Astrocyte (in vitro differentiated cells and primary cell): ENCODE data around the gene KIR2DL3. TPM values are rescaled to one million over a fixed set of nuclear protein-coding genes. Genes with fewer than 3 reads are reported as not detected.

Source experiments
- DNase-seq: peaks from one replicate; pipeline ENCODE4 v3.0.0-alpha.2; 2010; ENCODE audit warnings: low read depth
- FAIRE-seq: peaks from 2 replicates; lab custom pipeline; 2011; peaks lifted over from hg19 to GRCh38; lab: Jason Lieb, UNC
- H2AFZ ChIP-seq: 2 replicates; pipeline ENCODE4 v1.6.0; 2012; ENCODE audit warnings: low read depth, low read length, inconsistent platforms
- H3K27ac ChIP-seq: 2 replicates; pipeline ENCODE4 v1.5.1; 2011; ENCODE audit warnings: low read depth, low read length, inconsistent platforms
- H3K27me3 ChIP-seq: 2 replicates; pipeline ENCODE4 v1.6.0; 2011; ENCODE audit warnings: low read length, inconsistent platforms; ENCODE audit not compliant: insufficient read depth
- H3K36me3 ChIP-seq: 2 replicates; pipeline ENCODE4 v1.5.1; 2011; ENCODE audit warnings: low read length, inconsistent platforms; ENCODE audit not compliant: insufficient read depth
- H3K4me1 ChIP-seq: 2 replicates; pipeline ENCODE4 v1.5.1; 2011; ENCODE audit warnings: low read length, inconsistent platforms; ENCODE audit not compliant: insufficient read depth
- H3K4me2 ChIP-seq: 2 replicates; pipeline ENCODE4 v1.6.0; 2012; ENCODE audit warnings: low read length, inconsistent platforms
- H3K4me3 ChIP-seq: 2 replicates; pipeline ENCODE4 v1.5.1; 2011; ENCODE audit warnings: low read depth, mild to moderate bottlenecking, low read length, inconsistent platforms; ENCODE audit not compliant: insufficient read depth
- H3K79me2 ChIP-seq: 2 replicates; pipeline ENCODE4 v1.6.0; 2012; ENCODE audit warnings: mild to moderate bottlenecking, low read length, inconsistent platforms; ENCODE audit not compliant: insufficient read depth
- H3K9ac ChIP-seq: 2 replicates; pipeline ENCODE4 v1.6.0; 2012; ENCODE audit warnings: mild to moderate bottlenecking, low read length, inconsistent platforms
- H3K9me3 ChIP-seq: 2 replicates; pipeline ENCODE4 v1.5.1; 2012; ENCODE audit warnings: low read depth, mild to moderate bottlenecking, low read length, inconsistent platforms; ENCODE audit not compliant: insufficient read depth
- H4K20me1 ChIP-seq: 2 replicates; pipeline ENCODE4 v1.6.0; 2012; ENCODE audit warnings: low read length, inconsistent platforms; ENCODE audit not compliant: insufficient read depth
- H3K27ac Mint-ChIP-seq: one replicate; pipeline ENCODE4 v1.8.0; 2021; ENCODE audit warnings: mild to moderate bottlenecking, mixed read lengths; ENCODE audit not compliant: unreplicated experiment
- H3K27me3 Mint-ChIP-seq: one replicate; pipeline ENCODE4 v1.8.0; 2021; ENCODE audit warnings: low read depth, mixed read lengths; ENCODE audit not compliant: unreplicated experiment
- H3K36me3 Mint-ChIP-seq: one replicate; pipeline ENCODE4 v1.8.0; 2021; ENCODE audit warnings: low read depth, mixed read lengths; ENCODE audit not compliant: unreplicated experiment
- H3K4me1 Mint-ChIP-seq: one replicate; pipeline ENCODE4 v1.8.0; 2021; ENCODE audit warnings: low read depth, mixed read lengths; ENCODE audit not compliant: unreplicated experiment
- H3K4me3 Mint-ChIP-seq: one replicate; pipeline ENCODE4 v1.8.0; 2021; ENCODE audit warnings: mild to moderate bottlenecking, moderate library complexity, mixed read lengths; ENCODE audit not compliant: unreplicated experiment
- H3K9me3 Mint-ChIP-seq: one replicate; pipeline ENCODE4 v1.8.0; 2021; ENCODE audit warnings: mild to moderate bottlenecking, mixed read lengths; ENCODE audit not compliant: unreplicated experiment
- CTCF ChIP-seq: IDR thresholded peaks from 2 replicates; pipeline ENCODE4 v1.5.1; 2011; ENCODE audit warnings: low read depth, mild to moderate bottlenecking, inconsistent platforms, low read length, moderate library complexity; ENCODE audit not compliant: insufficient read depth
- EZH2 ChIP-seq: IDR thresholded peaks from 2 replicates; pipeline ENCODE4 v1.6.1; 2012; ENCODE audit warnings: mild to moderate bottlenecking, low read length, inconsistent platforms; ENCODE audit not compliant: insufficient read depth
- total RNA-seq: library from RNA; stranded (reverse); gene quantifications from 2 replicates; pipeline ENCODE4 v1.2.1, GENCODE V29; 2021

KIR2DL3 gene
- total RNA-seq, 1 donor from 2014 or later, result not detected

- DNase-seq (no peak), FAIRE-seq (no peak)
- TF ChIP-seq CTCF, result no peak
- no peak for TF ChIP-seq EZH2
- Histone ChIP-seq H3K27me3 (no peaks in the 10 kb centered on the region), H3K4me2 (no peak overlapping the region), H3K27ac (no peak overlapping the region), H3K79me2 (no peaks in the 10 kb centered on the region), H3K4me3 (no peak overlapping the region), H3K9ac (no peak overlapping the region), H4K20me1 (no peaks in the 10 kb centered on the region), H3K9me3 (peaks cover 21% of the 10 kb centered on the region), H3K4me1 (no peaks in the 10 kb centered on the region), H3K36me3 (no peaks in the 10 kb centered on the region), H2AFZ (no peak overlapping the region)
- no peaks in the 10 kb centered on the region for H3K36me3 Mint-ChIP-seq
- H3K4me3 Mint-ChIP-seq, result no peak overlapping the region
- H3K4me1 Mint-ChIP-seq, result no peaks in the 10 kb centered on the region
- no peak overlapping the region for H3K27ac Mint-ChIP-seq
- H3K9me3 Mint-ChIP-seq, result peaks cover 15% of the 10 kb centered on the region
- H3K27me3 Mint-ChIP-seq, result no peaks in the 10 kb centered on the region
Observed at GRCh38 chr19:54704928-54705327, 33.4 kb upstream of the KIR2DL3 start.

DNA sequence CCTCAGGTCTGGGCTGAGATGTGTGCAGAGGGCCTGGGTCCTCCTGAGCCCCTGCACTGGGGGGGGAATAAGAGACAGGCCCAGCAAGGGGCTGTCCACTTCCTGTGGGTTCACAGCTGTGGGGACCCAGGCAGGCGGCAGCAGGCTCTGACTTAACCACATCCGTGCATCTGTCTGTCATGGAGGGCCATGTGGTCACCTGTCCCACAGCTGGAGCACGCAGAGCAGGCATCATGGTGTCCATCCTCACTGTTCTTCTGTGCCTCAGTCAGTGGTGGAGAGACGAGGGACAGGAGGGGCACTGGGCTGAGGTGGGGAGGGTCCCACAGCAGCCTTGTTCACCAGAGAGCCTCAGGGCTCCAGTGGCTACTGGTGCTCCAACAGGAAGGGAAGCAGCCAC, 30.4 kb upstream of the KIR2DL3 start:
- H3K9ac ChIP-seq, result no peak overlapping the region
- no peaks in the 10 kb centered on the region for H3K4me1 Mint-ChIP-seq
- FAIRE-seq (no peak), DNase-seq (no peak)
- no peak overlapping the region for H3K4me2 ChIP-seq
- H3K79me2 ChIP-seq, result no peaks in the 10 kb centered on the region
- no peak for TF ChIP-seq EZH2
- TF ChIP-seq CTCF, result no peak
- no peak overlapping the region for H2AFZ ChIP-seq
- H3K27ac ChIP-seq, result no peak overlapping the region
- H3K4me3 ChIP-seq, result no peak overlapping the region
- H3K9me3 ChIP-seq, result peaks cover 15% of the 10 kb centered on the region
- H3K9me3 Mint-ChIP-seq, result peaks cover 11% of the 10 kb centered on the region
- H3K27me3 ChIP-seq, result no peaks in the 10 kb centered on the region
- H3K27me3 Mint-ChIP-seq, result no peaks in the 10 kb centered on the region
- no peaks in the 10 kb centered on the region for H3K36me3 ChIP-seq
- no peaks in the 10 kb centered on the region for H4K20me1 ChIP-seq
- H3K36me3 Mint-ChIP-seq, result no peaks in the 10 kb centered on the region
- no peak overlapping the region for H3K27ac Mint-ChIP-seq
- no peaks in the 10 kb centered on the region for H3K4me1 ChIP-seq
- H3K4me3 Mint-ChIP-seq, result no peak overlapping the region

- TF ChIP-seq EZH2 (no peak), CTCF (no peak)
- Histone ChIP-seq H3K9me3 (peaks cover 13% of the 10 kb centered on the region), H3K9ac (no peak overlapping the region), H2AFZ (no peak overlapping the region), H3K4me1 (no peaks in the 10 kb centered on the region), H3K36me3 (no peaks in the 10 kb centered on the region), H3K4me2 (no peak overlapping the region), H3K79me2 (no peaks in the 10 kb centered on the region), H3K27me3 (no peaks in the 10 kb centered on the region), H3K4me3 (no peak overlapping the region), H4K20me1 (no peaks in the 10 kb centered on the region), H3K27ac (no peak overlapping the region)
- Mint-ChIP-seq H3K36me3 (no peaks in the 10 kb centered on the region), H3K4me3 (no peak overlapping the region), H3K27me3 (no peaks in the 10 kb centered on the region), H3K4me1 (no peaks in the 10 kb centered on the region), H3K9me3 (peaks cover 11% of the 10 kb centered on the region), H3K27ac (no peak overlapping the region)
- DNase-seq (no peak), FAIRE-seq (no peak)
Observed at GRCh38 chr19:54708781-54709180, 29.5 kb upstream of the KIR2DL3 start.
